Measurements from ENCODE around the gene STAT5A.
"Not testable (repeated sequence)": the region's sequence is repeated elsewhere in the genome, so short reads cannot be mapped to it uniquely, and the experiment has no call there.

- TF ChIP-seq EZH2 (IDR thresholded peaks at IDR 0.05; ENCODE audit: low read depth): not testable (repeated sequence)
- TF ChIP-seq, protein P1, sequence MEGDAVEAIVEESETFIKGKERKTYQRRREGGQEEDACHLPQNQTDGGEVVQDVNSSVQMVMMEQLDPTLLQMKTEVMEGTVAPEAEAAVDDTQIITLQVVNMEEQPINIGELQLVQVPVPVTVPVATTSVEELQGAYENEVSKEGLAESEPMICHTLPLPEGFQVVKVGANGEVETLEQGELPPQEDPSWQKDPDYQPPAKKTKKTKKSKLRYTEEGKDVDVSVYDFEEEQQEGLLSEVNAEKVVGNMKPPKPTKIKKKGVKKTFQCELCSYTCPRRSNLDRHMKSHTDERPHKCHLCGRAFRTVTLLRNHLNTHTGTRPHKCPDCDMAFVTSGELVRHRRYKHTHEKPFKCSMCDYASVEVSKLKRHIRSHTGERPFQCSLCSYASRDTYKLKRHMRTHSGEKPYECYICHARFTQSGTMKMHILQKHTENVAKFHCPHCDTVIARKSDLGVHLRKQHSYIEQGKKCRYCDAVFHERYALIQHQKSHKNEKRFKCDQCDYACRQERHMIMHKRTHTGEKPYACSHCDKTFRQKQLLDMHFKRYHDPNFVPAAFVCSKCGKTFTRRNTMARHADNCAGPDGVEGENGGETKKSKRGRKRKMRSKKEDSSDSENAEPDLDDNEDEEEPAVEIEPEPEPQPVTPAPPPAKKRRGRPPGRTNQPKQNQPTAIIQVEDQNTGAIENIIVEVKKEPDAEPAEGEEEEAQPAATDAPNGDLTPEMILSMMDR (conservative IDR thresholded peaks at IDR 0.05): not testable (repeated sequence)
Observed at GRCh38 chr17:42299913-42300312, 11.6 kb downstream of the STAT5A start.

Measured in PC-9 (cell line).